Neural cell (in vitro differentiated cells): ENCODE measurements around the gene CCDC174. TPM values are rescaled to one million over a fixed set of nuclear protein-coding genes. Genes with fewer than 3 reads are reported as not detected.

Source experiments
- H2AFZ ChIP-seq: fragments of 200-600, 300-800 bp; sonication (generic), shearing (Covaris generic); 2 replicates; pipeline ENCODE4 v1.6.0; 2014; ENCODE audit warnings: low read depth, mild to moderate bottlenecking, antibody characterized with exemption, low read length, moderate library complexity
- H3F3A ChIP-seq: fragments of 200-600 bp; shearing (Covaris generic); 2 replicates; pipeline ENCODE4 v1.6.1; 2016; ENCODE audit warnings: mild to moderate bottlenecking, moderate library complexity, mixed read lengths, antibody characterized with exemption, low read length; ENCODE audit not compliant: insufficient read depth, poor library complexity, severe bottlenecking
- H3K27ac ChIP-seq: fragments of 200-600, 300-800 bp; sonication (generic), shearing (Covaris generic); 2 replicates; pipeline ENCODE4 v1.5.1; 2014; ENCODE audit warnings: mild to moderate bottlenecking, low read length, moderate library complexity
- H3K27me3 ChIP-seq: fragments of 300-800, 200-600 bp; sonication (generic), shearing (Covaris generic); 2 replicates; pipeline ENCODE4 v1.6.0; 2014; ENCODE audit warnings: mild to moderate bottlenecking, low read depth, low read length, moderate library complexity; ENCODE audit not compliant: insufficient read depth
- H3K36me3 ChIP-seq: fragments of 300-800, 200-600 bp; sonication (generic), shearing (Covaris generic); 2 replicates; pipeline ENCODE4 v1.5.1; 2014; ENCODE audit warnings: mild to moderate bottlenecking, antibody characterized with exemption, low read length, moderate library complexity; ENCODE audit not compliant: insufficient read depth
- H3K4me2 ChIP-seq: fragments of 300-800, 200-600 bp; sonication (generic), shearing (Covaris generic); 2 replicates; pipeline ENCODE4 v1.6.0; 2014; ENCODE audit warnings: mild to moderate bottlenecking, low read length
- H3K4me3 ChIP-seq: fragments of 300-800, 200-600 bp; sonication (generic), shearing (Covaris generic); 2 replicates; pipeline ENCODE4 v1.5.1; 2014; ENCODE audit warnings: mild to moderate bottlenecking, low read length, moderate library complexity
- H3K79me2 ChIP-seq: fragments of 200-600 bp; shearing (Covaris generic); replicated peaks from 2 replicates; pipeline ENCODE4 v1.6.0; 2014; ENCODE audit warnings: mild to moderate bottlenecking, low read length, moderate library complexity; ENCODE audit not compliant: insufficient read depth
- H3K9ac ChIP-seq: fragments of 300-800, 200-600 bp; sonication (generic), shearing (Covaris generic); 2 replicates; pipeline ENCODE4 v1.6.1; 2016; ENCODE audit warnings: mild to moderate bottlenecking, low read length, mixed read lengths
- H3K9me2 ChIP-seq: fragments of 200-600 bp; shearing (Covaris generic); 2 replicates; pipeline ENCODE4 v1.6.1; 2016; ENCODE audit warnings: mild to moderate bottlenecking, low read length, mixed read lengths; ENCODE audit not compliant: insufficient read depth
- H3K9me3 ChIP-seq: fragments of 200-600, 300-800 bp; sonication (generic), shearing (Covaris generic); 2 replicates; pipeline ENCODE4 v1.6.1; 2016; ENCODE audit warnings: mild to moderate bottlenecking, mixed run types, low read length, moderate library complexity, mixed read lengths
- H4K20me1 ChIP-seq: fragments of 200-600 bp; shearing (Covaris generic); 2 replicates; pipeline ENCODE4 v1.6.1; 2016; ENCODE audit warnings: mild to moderate bottlenecking, mixed run types; ENCODE audit not compliant: insufficient read depth
- EP300 ChIP-seq: fragments of 450-650 bp; conservative IDR thresholded peaks from 2 replicates; pipeline ENCODE4 v1.6.1; 2014; ENCODE audit warnings: antibody characterized with exemption, mild to moderate bottlenecking, moderate library complexity; ENCODE audit not compliant: poor library complexity, severe bottlenecking
- EZH2 ChIP-seq: fragments of 200-600, 300-800 bp; shearing (Covaris generic), sonication (generic); IDR thresholded peaks from 2 replicates; pipeline ENCODE4 v1.6.1; 2014; ENCODE audit warnings: antibody characterized with exemption, low read length, borderline replicate concordance, mild to moderate bottlenecking; ENCODE audit not compliant: insufficient read depth, poor library complexity, severe bottlenecking
- MXI1 ChIP-seq: fragments of 450-650 bp; conservative IDR thresholded peaks from 2 replicates; pipeline ENCODE4 v1.6.1; 2014; ENCODE audit warnings: antibody characterized with exemption, mild to moderate bottlenecking; ENCODE audit not compliant: poor library complexity, severe bottlenecking
- POLR2AphosphoS5 ChIP-seq: IDR thresholded peaks from 2 replicates; pipeline ENCODE4 v1.6.1; 2012
- RAD21 ChIP-seq: fragments of 450-650 bp; conservative IDR thresholded peaks from 2 replicates; pipeline ENCODE4 v1.6.1; 2014; ENCODE audit warnings: antibody characterized with exemption, mild to moderate bottlenecking, moderate library complexity
- REST ChIP-seq: IDR thresholded peaks from 2 replicates; pipeline ENCODE4 v1.6.1; 2012; ENCODE audit warnings: borderline replicate concordance
- SMC3 ChIP-seq: fragments of 450-650 bp; conservative IDR thresholded peaks from 2 replicates; pipeline ENCODE4 v1.6.1; 2014; ENCODE audit warnings: antibody characterized with exemption, mild to moderate bottlenecking, moderate library complexity; ENCODE audit not compliant: poor library complexity
- TAF1 ChIP-seq: IDR thresholded peaks from 2 replicates; pipeline ENCODE4 v1.6.1; 2012; ENCODE audit warnings: low read depth
- polyA plus RNA-seq: library from polyadenylated mRNA; depleted of rRNA; stranded (reverse); fragments of >200 nt; gene quantifications from 2 replicates; pipeline ENCODE4 v1.2.3, GENCODE V29; 2014
- TF ChIP-seq, protein P1 (sequence below): fragments of 450-650 bp; IDR thresholded peaks from 2 replicates; pipeline ENCODE4 v1.5.1; 2014; ENCODE audit warnings: antibody characterized with exemption, mild to moderate bottlenecking, moderate library complexity; ENCODE audit not compliant: poor library complexity, severe bottlenecking

The CCDC174 gene
- polyA plus RNA-seq, 1 donor from 2014 or later = 18.0 TPM

DNA sequence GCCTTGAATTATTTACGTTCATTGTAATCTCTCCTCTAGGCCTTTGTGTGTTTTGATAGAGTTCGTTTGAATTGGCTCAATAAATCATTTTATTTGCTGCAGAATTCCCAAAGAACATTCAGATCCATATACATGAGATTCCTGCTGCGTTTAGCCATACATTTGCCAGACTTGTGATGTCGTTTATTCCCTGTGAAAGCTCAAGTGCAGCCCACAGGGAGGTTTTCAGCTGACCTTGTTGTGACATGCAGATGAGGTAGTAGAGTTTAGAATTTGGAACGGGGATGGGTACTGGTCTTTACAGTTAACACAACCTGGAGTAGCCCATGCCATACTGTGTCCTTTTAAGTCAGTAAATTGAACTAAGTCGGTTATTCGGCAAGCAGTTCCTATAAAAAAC is 23.3 kb downstream of the CCDC174 start, which contains the start of gene C3orf20:
Gene C3orf20 (plus strand): TSS at position 301 of the 400 bp plus-strand sequence. CDS start 7,573 bp downstream, outside the sequence.
- Histone ChIP-seq H3K4me3 (no peak within 1 kb of the TSS), H2AFZ (no peak within 1 kb of the TSS), H3K9me3 (no peaks in the 10 kb centered on the region), H3K36me3 (peaks cover 5% of the 10 kb centered on the region), H4K20me1 (no peaks in the 10 kb centered on the region), H3K9me2 (no peaks in the 10 kb centered on the region), H3K79me2 (no peaks in the 10 kb centered on the region), H3K4me2 (no peak within 1 kb of the TSS), H3F3A (no peaks in the 10 kb centered on the region), H3K9ac (no peak within 1 kb of the TSS), H3K27ac (no peak within 1 kb of the TSS), H3K27me3 (no peaks in the 10 kb centered on the region)
- TF ChIP-seq EZH2 (no peak), EP300 (no peak), POLR2AphosphoS5 (no peak), TAF1 (no peak), RAD21 (no peak), SMC3 (no peak), REST (no peak), MXI1 (no peak)
- TF ChIP-seq, protein P1, sequence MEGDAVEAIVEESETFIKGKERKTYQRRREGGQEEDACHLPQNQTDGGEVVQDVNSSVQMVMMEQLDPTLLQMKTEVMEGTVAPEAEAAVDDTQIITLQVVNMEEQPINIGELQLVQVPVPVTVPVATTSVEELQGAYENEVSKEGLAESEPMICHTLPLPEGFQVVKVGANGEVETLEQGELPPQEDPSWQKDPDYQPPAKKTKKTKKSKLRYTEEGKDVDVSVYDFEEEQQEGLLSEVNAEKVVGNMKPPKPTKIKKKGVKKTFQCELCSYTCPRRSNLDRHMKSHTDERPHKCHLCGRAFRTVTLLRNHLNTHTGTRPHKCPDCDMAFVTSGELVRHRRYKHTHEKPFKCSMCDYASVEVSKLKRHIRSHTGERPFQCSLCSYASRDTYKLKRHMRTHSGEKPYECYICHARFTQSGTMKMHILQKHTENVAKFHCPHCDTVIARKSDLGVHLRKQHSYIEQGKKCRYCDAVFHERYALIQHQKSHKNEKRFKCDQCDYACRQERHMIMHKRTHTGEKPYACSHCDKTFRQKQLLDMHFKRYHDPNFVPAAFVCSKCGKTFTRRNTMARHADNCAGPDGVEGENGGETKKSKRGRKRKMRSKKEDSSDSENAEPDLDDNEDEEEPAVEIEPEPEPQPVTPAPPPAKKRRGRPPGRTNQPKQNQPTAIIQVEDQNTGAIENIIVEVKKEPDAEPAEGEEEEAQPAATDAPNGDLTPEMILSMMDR = no peak

DNA sequence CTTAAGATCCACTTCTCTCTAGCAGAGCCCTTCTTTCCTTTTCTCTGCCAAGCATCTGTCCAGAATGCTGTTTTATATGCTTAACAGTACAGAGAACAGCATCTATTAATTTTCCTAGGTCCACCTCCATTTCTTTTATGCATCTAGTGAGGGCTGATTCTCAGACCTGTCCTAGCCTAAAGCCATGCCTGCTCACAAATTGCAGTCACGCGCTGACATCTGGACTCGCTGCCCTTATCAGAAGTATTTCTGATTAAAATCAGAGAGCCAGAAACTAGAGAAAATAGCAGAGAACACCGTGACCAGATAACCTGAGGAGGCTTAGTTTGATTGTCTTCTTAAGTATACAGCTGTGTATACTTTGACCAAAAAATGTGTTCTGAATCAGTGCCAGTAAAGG is 25.3 kb downstream of the CCDC174 start:
- H3F3A ChIP-seq = no peaks in the 10 kb centered on the region
- H3K79me2 ChIP-seq = no peaks in the 10 kb centered on the region
- no peaks in the 10 kb centered on the region for H3K27me3 ChIP-seq
- TF ChIP-seq EZH2 = no peak
- TF ChIP-seq SMC3 = no peak
- no peak for TF ChIP-seq POLR2AphosphoS5
- no peak for TF ChIP-seq TAF1
- TF ChIP-seq RAD21 = no peak
- TF ChIP-seq, protein P1 = no peak
- no peak for TF ChIP-seq EP300
- no peak for TF ChIP-seq REST
- no peak for TF ChIP-seq MXI1
- no peaks in the 10 kb centered on the region for H4K20me1 ChIP-seq
- no peak overlapping the region for H3K4me3 ChIP-seq
- no peaks in the 10 kb centered on the region for H3K9me2 ChIP-seq
- H3K9me3 ChIP-seq = no peaks in the 10 kb centered on the region
- H3K27ac ChIP-seq = no peak overlapping the region
- H3K9ac ChIP-seq = no peak overlapping the region
- no peak overlapping the region for H3K4me2 ChIP-seq
- no peak overlapping the region for H2AFZ ChIP-seq
- H3K36me3 ChIP-seq = no peaks in the 10 kb centered on the region
